ENCODE data around the gene HARS1. TPM values are rescaled to one million over a fixed set of nuclear protein-coding genes. Genes with fewer than 3 reads are reported as not detected.
"Not testable (repeated sequence)": the region's sequence is repeated elsewhere in the genome, so short reads cannot be mapped to it uniquely, and the experiment has no call there.

HARS1 gene
- total RNA-seq, 8 experiments from 2014 or later = 53.1 to 102 (median 77.0) TPM

GRCh38 chr5:140708787-140709186, 17.6 kb upstream of the HARS1 start:
- H3K27ac ChIP-seq; H3K4me3 ChIP-seq; ATAC-seq (replicated peaks in 6 of 8); in situ Hi-C loops (cut with MboI; ENCODE audit: low pct_unique_long_range_greater_than_20kb in 2 of 9, low sequenced_read_pairs in 9 of 9, unreplicated experiment in 9 of 9); H3K4me1 ChIP-seq (replicated peaks in 1 of 2): not testable (repeated sequence)
- 94 to 100% (median 99%) methylated on average over 1 to 9 of the region's 9 CpGs; no CpG with 5 or more reads in 4 of the 10 experiments for WGBS, 10 experiments

GRCh38 chr5:140707812-140708211, 16.6 kb upstream of the HARS1 start:
- in situ Hi-C loops (cut with MboI; ENCODE audit: low pct_unique_long_range_greater_than_20kb in 2 of 9, low sequenced_read_pairs in 9 of 9, unreplicated experiment in 9 of 9) = no loop called here
- ATAC-seq (replicated peaks in 6 of 8) = no peak
- Histone ChIP-seq H3K27ac (no peak overlapping the region), H3K4me3 (no peak overlapping the region), H3K4me1 (replicated peaks in 1 of 2) (no peaks in the 10 kb centered on the region)
- 78 to 100% (median 93%) methylated on average over 1 to 4 of the region's 4 CpGs; no CpG with 5 or more reads in 4 of the 10 experiments for WGBS, 10 experiments

GRCh38 chr5:140700177-140701144, 9.3 kb upstream of the HARS1 start, which contains the start of gene ZMAT2:
TSS of gene ZMAT2 (plus strand) at chr5:140700447. CDS start at chr5:140700461, 14 bp downstream.
- ATAC-seq (replicated peaks in 6 of 8) = peak; percentile 93 to 99 (median 98)
- in situ Hi-C loops (cut with MboI; ENCODE audit: low pct_unique_long_range_greater_than_20kb in 2 of 9, low sequenced_read_pairs in 9 of 9, unreplicated experiment in 9 of 9) = no loop called here
- whole genome bisulfite sequencing, 10 experiments = 0 to 12% (median 2%) methylated on average over 5 to 29 of the region's 44 CpGs; no CpG with 5 or more reads in 2 of the 10 experiments
- H3K27ac ChIP-seq = peak within 1 kb of the TSS; percentile 18 to 84
- H3K4me3 ChIP-seq = peak within 1 kb of the TSS; percentile 41 to 76 (median 69)
- peaks cover 5 to 7% of the 10 kb centered on the region in 2 donors for H3K4me1 ChIP-seq (replicated peaks in 1 of 2)

- no peak for ATAC-seq (replicated peaks in 6 of 8)
- WGBS, 10 experiments = 63 to 100% (median 100%) methylated on average over 1 to 2 of the region's 4 CpGs; no CpG with 5 or more reads in 3 of the 10 experiments
- in situ Hi-C loops (cut with MboI; ENCODE audit: low pct_unique_long_range_greater_than_20kb in 2 of 9, low sequenced_read_pairs in 9 of 9, unreplicated experiment in 9 of 9) = loop anchor here in 1 of 9 experiments (25.0 kb wide), 1 partner anchor 135 kb away; the partner anchor contains the start of genes APBB3, SLC35A4 and SRA1
- Histone ChIP-seq H3K4me1 (replicated peaks in 1 of 2) (peaks cover 13 to 17% of the 10 kb centered on the region in 2 donors), H3K27ac (no peak overlapping the region), H3K4me3 (no peak overlapping the region)
Observed at GRCh38 chr5:140696891-140697492, 5.8 kb upstream of the HARS1 start.

- 88 to 100% (median 98%) methylated on average over 1 to 5 of the region's 5 CpGs; no CpG with 5 or more reads in 4 of the 10 experiments for WGBS, 10 experiments
- Histone ChIP-seq H3K4me1 (replicated peaks in 1 of 2) (peaks cover 10 to 14% of the 10 kb centered on the region in 2 donors), H3K27ac (no peak overlapping the region), H3K4me3 (no peak overlapping the region)
- no peak for ATAC-seq (replicated peaks in 6 of 8)
- in situ Hi-C loops (cut with MboI; ENCODE audit: low pct_unique_long_range_greater_than_20kb in 2 of 9, low sequenced_read_pairs in 9 of 9, unreplicated experiment in 9 of 9) = loop anchor here in 1 of 9 experiments (25.0 kb wide), 1 partner anchor 132 kb away; the partner anchor contains the start of genes APBB3, SLC35A4 and SRA1
Observed at GRCh38 chr5:140694276-140694675, 3.1 kb upstream of the HARS1 start.

- H3K4me3 ChIP-seq = peak overlapping the region; percentile 51 to 98 (median 83)
- ATAC-seq (replicated peaks in 6 of 8) = no peak
- in situ Hi-C loops (cut with MboI; ENCODE audit: low pct_unique_long_range_greater_than_20kb in 2 of 9, low sequenced_read_pairs in 9 of 9, unreplicated experiment in 9 of 9) = loop anchor here in 1 of 9 experiments (25.0 kb wide), 1 partner anchor 128 kb away; the partner anchor contains the start of genes APBB3, SLC35A4 and SRA1
- WGBS, 10 experiments = 13 to 93% (median 55%) methylated on average over 2 to 7 of the region's 8 CpGs; no CpG with 5 or more reads in 1 of the 10 experiments
- H3K27ac ChIP-seq = peak overlapping the region; percentile 65 to 90
- H3K4me1 ChIP-seq (replicated peaks in 1 of 2) = peaks cover 10 to 14% of the 10 kb centered on the region in 2 donors
Observed at GRCh38 chr5:140690376-140690932, 716 bp downstream of the HARS1 start.

GRCh38 chr5:140678993-140679392, 12.2 kb downstream of the HARS1 start:
- H3K4me1 ChIP-seq (replicated peaks in 1 of 2) = no peaks in the 10 kb centered on the region
- WGBS, 10 experiments = 80 to 100% (median 93%) methylated on average over 1 to 5 of the region's 7 CpGs; no CpG with 5 or more reads in 5 of the 10 experiments
- in situ Hi-C loops (cut with MboI; ENCODE audit: low pct_unique_long_range_greater_than_20kb in 2 of 9, low sequenced_read_pairs in 9 of 9, unreplicated experiment in 9 of 9) = loop anchor here in 1 of 9 experiments (25.0 kb wide), 1 partner anchor 117 kb away; the partner anchor contains the start of genes APBB3, SLC35A4 and SRA1
- H3K27ac ChIP-seq = no peak overlapping the region
- ATAC-seq (replicated peaks in 6 of 8) = no peak
- no peak overlapping the region for H3K4me3 ChIP-seq

GRCh38 chr5:140677947-140678346, 13.2 kb downstream of the HARS1 start:
- in situ Hi-C loops (cut with MboI; ENCODE audit: low pct_unique_long_range_greater_than_20kb in 2 of 9, low sequenced_read_pairs in 9 of 9, unreplicated experiment in 9 of 9) = loop anchor here in 1 of 9 experiments (25.0 kb wide), 1 partner anchor 116 kb away; the partner anchor contains the start of genes APBB3, SLC35A4 and SRA1
- no peak overlapping the region for H3K4me3 ChIP-seq
- WGBS, 10 experiments = 33 to 100% (median 96%) methylated on average over 1 to 3 of the region's 3 CpGs; no CpG with 5 or more reads in 2 of the 10 experiments
- no peak for ATAC-seq (replicated peaks in 6 of 8)
- no peaks in the 10 kb centered on the region for H3K4me1 ChIP-seq (replicated peaks in 1 of 2)
- no peak overlapping the region for H3K27ac ChIP-seq

- in situ Hi-C loops (cut with MboI; ENCODE audit: low pct_unique_long_range_greater_than_20kb in 2 of 9, low sequenced_read_pairs in 9 of 9, unreplicated experiment in 9 of 9) = loop anchor here in 3 of 9 experiments (25.0 kb wide), 1 partner anchor 112 kb away; the partner anchor contains the start of genes APBB3 (in 3 of the 3), SLC35A4 (in 3 of the 3) and SRA1 (in 3 of the 3)
- WGBS, 10 experiments = 86 to 100% (median 94%) methylated on average over 2 to 4 of the region's 4 CpGs; no CpG with 5 or more reads in 3 of the 10 experiments
- ATAC-seq (replicated peaks in 6 of 8) = no peak
- Histone ChIP-seq H3K27ac (no peak overlapping the region), H3K4me1 (replicated peaks in 1 of 2) (no peaks in the 10 kb centered on the region), H3K4me3 (no peak overlapping the region)
Observed at GRCh38 chr5:140674629-140675028, 16.5 kb downstream of the HARS1 start.

GRCh38 chr5:140674211-140674610, 17.0 kb downstream of the HARS1 start:
- Histone ChIP-seq H3K4me3 (no peak overlapping the region), H3K27ac (no peak overlapping the region), H3K4me1 (replicated peaks in 1 of 2) (no peaks in the 10 kb centered on the region)
- in situ Hi-C loops (cut with MboI; ENCODE audit: low pct_unique_long_range_greater_than_20kb in 2 of 9, low sequenced_read_pairs in 9 of 9, unreplicated experiment in 9 of 9) = loop anchor here in 2 of 9 experiments (25.0 kb wide), 1 partner anchor 112 kb away; the partner anchor contains the start of genes APBB3 (in 2 of the 2), SLC35A4 (in 2 of the 2) and SRA1 (in 2 of the 2)
- ATAC-seq (replicated peaks in 6 of 8) = no peak
- 87 to 100% (median 100%) methylated on average over 1 to 2 of the region's 2 CpGs; no CpG with 5 or more reads in 6 of the 10 experiments for WGBS, 10 experiments

- no peak within 1 kb of the TSS for H3K4me3 ChIP-seq
- in situ Hi-C loops (cut with MboI; ENCODE audit: low pct_unique_long_range_greater_than_20kb in 2 of 9, low sequenced_read_pairs in 9 of 9, unreplicated experiment in 9 of 9) = loop anchor here in 2 of 9 experiments (25.0 kb wide), 1 partner anchor 111 kb away; the partner anchor contains the start of genes APBB3 (in 2 of the 2), SLC35A4 (in 2 of the 2) and SRA1 (in 2 of the 2)
- 73 to 100% (median 95%) methylated on average over 1 to 7 of the region's 45 CpGs; no CpG with 5 or more reads in 6 of the 10 experiments for WGBS, 10 experiments
- H3K4me1 ChIP-seq (replicated peaks in 1 of 2) = no peaks in the 10 kb centered on the region
- peak in 4 of 8 experiments; percentile 13 to 25 (median 16) for ATAC-seq (replicated peaks in 6 of 8)
- no peak within 1 kb of the TSS for H3K27ac ChIP-seq
Observed at GRCh38 chr5:140673187-140673976, 17.8 kb downstream of the HARS1 start, which contains the start of gene DND1. TSS of gene DND1 (minus strand) at chr5:140673576. CDS start at chr5:140673542, 34 bp downstream.

Measured in motor neuron (in vitro differentiated cells).